ENCODE results near the gene CLEC2D. TPM values are rescaled to one million over a fixed set of nuclear protein-coding genes. Genes with fewer than 3 reads are reported as not detected.
"Not testable (repeated sequence)": the region's sequence is repeated elsewhere in the genome, so short reads cannot be mapped to it uniquely, and the experiment has no call there.

CLEC2D gene
- total RNA-seq, 1 experiment from 2014 or later = 32.6 TPM

DNA sequence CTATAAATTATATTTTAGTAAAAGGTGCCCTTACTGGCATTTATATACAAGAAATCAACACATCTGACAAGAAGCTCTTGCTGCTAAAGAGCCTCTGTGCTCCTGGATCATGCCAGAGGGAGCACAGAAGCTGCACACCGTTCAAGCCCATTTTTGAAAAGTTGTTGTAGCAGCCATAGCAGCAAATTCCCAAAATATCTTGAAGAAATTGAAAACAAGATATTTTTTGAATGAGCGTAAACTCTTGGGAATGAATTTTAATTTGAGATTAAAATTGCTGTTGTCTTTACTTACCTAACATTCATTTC lies 540 bp upstream of the CLEC2D start:
- Histone ChIP-seq H3K9me3 (ENCODE audit: insufficient read depth, low read depth) (no peaks in the 10 kb centered on the region), H2AFZ (no peak overlapping the region), H3K4me3 (no peak overlapping the region), H3K4me1 (replicated peaks; ENCODE audit: insufficient read depth) (peaks cover 33% of the 10 kb centered on the region), H3K4me2 (no peak overlapping the region), H3F3A (ENCODE audit: insufficient read depth, low read depth) (peaks cover 21% of the 10 kb centered on the region), H3K36me3 (ENCODE audit: low read depth) (peaks cover 12% of the 10 kb centered on the region; the same call in 1 of the 2 replicates), H3K9me2 (ENCODE audit: insufficient read depth) (no peaks in the 10 kb centered on the region), H3K79me2 (ENCODE audit: low read depth) (no peaks in the 10 kb centered on the region), H4K20me1 (ENCODE audit: insufficient read depth) (no peaks in the 10 kb centered on the region), H3K27me3 (ENCODE audit: insufficient read depth, low read depth) (no peaks in the 10 kb centered on the region), H3K27ac (no peak overlapping the region)
- intact Hi-C loops (cut with micrococcal nuclease; ENCODE audit: unreplicated experiment) = no loop called here
- DNase-seq = no peak
- BruUV-seq (replicated peaks) = no TSS peak
- ChIA-PET CTCF (no interaction called here), POLR2A (ENCODE audit: unreplicated experiment) (interaction anchor here (0.7 kb wide), 1 partner anchor 21 kb away, joined by 7 read pairs; no protein-coding TSS in a partner anchor)
- TF ChIP-seq, protein P1, sequence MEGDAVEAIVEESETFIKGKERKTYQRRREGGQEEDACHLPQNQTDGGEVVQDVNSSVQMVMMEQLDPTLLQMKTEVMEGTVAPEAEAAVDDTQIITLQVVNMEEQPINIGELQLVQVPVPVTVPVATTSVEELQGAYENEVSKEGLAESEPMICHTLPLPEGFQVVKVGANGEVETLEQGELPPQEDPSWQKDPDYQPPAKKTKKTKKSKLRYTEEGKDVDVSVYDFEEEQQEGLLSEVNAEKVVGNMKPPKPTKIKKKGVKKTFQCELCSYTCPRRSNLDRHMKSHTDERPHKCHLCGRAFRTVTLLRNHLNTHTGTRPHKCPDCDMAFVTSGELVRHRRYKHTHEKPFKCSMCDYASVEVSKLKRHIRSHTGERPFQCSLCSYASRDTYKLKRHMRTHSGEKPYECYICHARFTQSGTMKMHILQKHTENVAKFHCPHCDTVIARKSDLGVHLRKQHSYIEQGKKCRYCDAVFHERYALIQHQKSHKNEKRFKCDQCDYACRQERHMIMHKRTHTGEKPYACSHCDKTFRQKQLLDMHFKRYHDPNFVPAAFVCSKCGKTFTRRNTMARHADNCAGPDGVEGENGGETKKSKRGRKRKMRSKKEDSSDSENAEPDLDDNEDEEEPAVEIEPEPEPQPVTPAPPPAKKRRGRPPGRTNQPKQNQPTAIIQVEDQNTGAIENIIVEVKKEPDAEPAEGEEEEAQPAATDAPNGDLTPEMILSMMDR (conservative IDR thresholded peaks at IDR 0.05) = no peak
- no peak for TF ChIP-seq EZH2 (IDR thresholded peaks at IDR 0.05; ENCODE audit: low read depth)

DNA sequence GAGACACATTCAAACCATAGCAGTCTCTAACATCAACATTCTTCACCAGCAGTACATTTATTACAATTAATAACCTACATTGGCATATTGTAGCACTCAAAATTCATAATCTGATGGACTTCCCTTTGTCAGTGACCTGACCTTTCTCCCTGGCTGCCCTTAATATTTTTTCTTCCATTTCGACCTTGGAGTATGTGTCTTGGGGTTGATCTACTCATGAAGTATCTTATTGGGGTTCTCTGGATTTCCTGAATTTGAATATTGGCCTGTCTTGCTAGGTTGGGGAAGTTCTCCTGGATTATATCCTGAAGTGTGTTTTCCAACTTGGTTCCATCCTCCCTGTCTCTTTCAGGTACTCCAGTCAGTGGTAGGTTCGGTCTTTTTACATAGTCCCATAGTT lies 2.8 kb downstream of the CLEC2D start:
- H3K9me3 ChIP-seq (ENCODE audit: insufficient read depth, low read depth); H3K36me3 ChIP-seq (ENCODE audit: low read depth); POLR2A ChIA-PET (ENCODE audit: unreplicated experiment); H4K20me1 ChIP-seq (ENCODE audit: insufficient read depth); BruUV-seq (replicated peaks); H3K4me3 ChIP-seq; H3K27me3 ChIP-seq (ENCODE audit: insufficient read depth, low read depth); H3K9me2 ChIP-seq (ENCODE audit: insufficient read depth); CTCF ChIA-PET; H2AFZ ChIP-seq; DNase-seq; H3K79me2 ChIP-seq (ENCODE audit: low read depth): not testable (repeated sequence)
- H3K4me2 ChIP-seq = peak overlapping the region; percentile 68
- intact Hi-C loops (cut with micrococcal nuclease; ENCODE audit: unreplicated experiment) = loop anchor here (2.0 to 5.0 kb wide), 2 partner anchors 50 to 70 kb away; no protein-coding TSS in a partner anchor
- peaks cover 39% of the 10 kb centered on the region for H3K4me1 ChIP-seq (replicated peaks; ENCODE audit: insufficient read depth)
- peaks cover 32% of the 10 kb centered on the region for H3F3A ChIP-seq (ENCODE audit: insufficient read depth, low read depth)
- peak overlapping the region; percentile 79 for H3K27ac ChIP-seq

DNA sequence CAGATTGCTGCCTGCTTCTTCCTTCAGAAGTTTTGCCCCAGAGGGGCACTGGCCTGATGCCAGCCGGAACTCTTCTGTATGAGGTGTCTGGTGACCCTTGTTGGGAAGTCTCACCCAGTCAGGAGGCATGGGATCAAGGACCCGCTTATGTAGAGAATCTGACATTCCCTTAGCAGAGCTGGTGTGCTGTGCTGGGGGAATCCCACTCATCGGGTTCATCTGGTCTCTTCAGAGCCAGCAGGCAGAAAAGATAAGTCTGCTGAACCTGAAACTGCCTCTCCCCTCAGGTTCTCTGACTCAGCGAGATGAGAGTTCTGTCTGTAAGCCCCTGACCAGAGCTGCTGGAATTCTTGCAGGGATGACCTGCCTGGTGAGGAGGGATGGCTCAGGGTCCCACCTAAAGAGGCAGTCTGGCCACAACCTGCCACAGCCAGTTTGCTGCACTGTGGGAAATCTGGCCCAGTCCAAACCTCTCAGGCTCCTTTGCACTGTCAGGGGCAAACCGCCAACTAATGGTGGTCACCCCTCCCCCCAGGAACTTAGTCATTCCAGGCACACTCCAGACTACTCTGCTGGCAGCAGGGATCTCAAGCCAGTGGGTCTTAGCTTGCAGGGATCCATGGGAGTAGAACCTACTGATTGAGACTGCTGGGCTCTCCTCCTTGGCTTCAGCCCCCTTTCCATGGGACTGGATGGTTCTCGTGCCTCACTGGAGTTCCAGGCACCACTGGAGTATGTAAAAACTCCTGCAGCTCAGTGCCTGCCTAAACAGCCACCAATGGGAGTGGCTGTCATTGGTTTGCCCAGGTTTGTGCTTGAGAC lies 4.1 kb downstream of the CLEC2D start:
- Histone ChIP-seq H3K36me3 (ENCODE audit: low read depth) (no peaks in the 10 kb centered on the region; the same call in 1 of the 2 replicates), H3K27ac (peak overlapping the region; percentile 79), H3K9me2 (ENCODE audit: insufficient read depth) (no peaks in the 10 kb centered on the region), H3K79me2 (ENCODE audit: low read depth) (no peaks in the 10 kb centered on the region), H3K4me3 (peak overlapping the region; percentile 5; the same call in 1 of the 2 replicates), H4K20me1 (ENCODE audit: insufficient read depth) (no peaks in the 10 kb centered on the region), H3F3A (ENCODE audit: insufficient read depth, low read depth) (peaks cover 29% of the 10 kb centered on the region), H3K4me1 (replicated peaks; ENCODE audit: insufficient read depth) (peaks cover 35% of the 10 kb centered on the region), H3K27me3 (ENCODE audit: insufficient read depth, low read depth) (no peaks in the 10 kb centered on the region), H2AFZ (no peak overlapping the region), H3K4me2 (peak overlapping the region; percentile 68), H3K9me3 (ENCODE audit: insufficient read depth, low read depth) (no peaks in the 10 kb centered on the region; the same call in 1 of the 2 replicates)
- BruUV-seq (replicated peaks) = no TSS peak
- intact Hi-C loops (cut with micrococcal nuclease; ENCODE audit: unreplicated experiment) = loop anchor here (1.0 to 5.0 kb wide), 5 partner anchors 11 to 69 kb away; no protein-coding TSS in a partner anchor
- no peak for TF ChIP-seq EZH2 (IDR thresholded peaks at IDR 0.05; ENCODE audit: low read depth)
- TF ChIP-seq, protein P1 (conservative IDR thresholded peaks at IDR 0.05) = no peak
- POLR2A ChIA-PET (ENCODE audit: unreplicated experiment) = interaction anchor here (0.6 to 0.7 kb wide), 2 partner anchors 14 to 48 kb away, joined by 3 to 5 read pairs; no protein-coding TSS in a partner anchor
- DNase-seq = peak; percentile 95 to 96
- CTCF ChIA-PET = interaction anchor here (1.0 kb wide), 2 partner anchors 12 to 69 kb away, joined by 3 read pairs; no protein-coding TSS in a partner anchor

Data from PC-9 (cell line).